Ishikawa (cell line): Measurements from ENCODE around the gene MTUS2.

Experiments
- CEBPB ChIP-seq: IDR thresholded peaks from 2 replicates; pipeline ENCODE4 v1.6.1; 2012
- CREB1 ChIP-seq: IDR thresholded peaks from 2 replicates; pipeline ENCODE4 v1.6.1; 2012; ENCODE audit warnings: low read depth
- EGR1 ChIP-seq: IDR thresholded peaks from 2 replicates; pipeline ENCODE4 v1.6.1; 2012
- EP300 ChIP-seq: IDR thresholded peaks from 2 replicates; pipeline ENCODE4 v1.6.1; 2012; ENCODE audit warnings: borderline replicate concordance
- FOXM1 ChIP-seq: IDR thresholded peaks from 2 replicates; pipeline ENCODE4 v1.6.1; 2012; ENCODE audit warnings: low read depth, borderline replicate concordance
- MAX ChIP-seq: IDR thresholded peaks from 2 replicates; pipeline ENCODE4 v1.6.1; 2012
- NFIC ChIP-seq: IDR thresholded peaks from 2 replicates; pipeline ENCODE4 v1.6.1; 2012
- RAD21 ChIP-seq: IDR thresholded peaks from 2 replicates; pipeline ENCODE4 v1.6.1; 2012; ENCODE audit warnings: low read depth
- REST ChIP-seq: IDR thresholded peaks from 2 replicates; pipeline ENCODE4 v1.6.1; 2012; ENCODE audit warnings: low read depth, mild to moderate bottlenecking
- TAF1 ChIP-seq: IDR thresholded peaks from 2 replicates; pipeline ENCODE4 v1.6.1; 2012; ENCODE audit warnings: low read depth, mild to moderate bottlenecking
- TCF12 ChIP-seq: IDR thresholded peaks from 2 replicates; pipeline ENCODE4 v1.6.1; 2012; ENCODE audit warnings: low read depth
- TEAD4 ChIP-seq: IDR thresholded peaks from 2 replicates; pipeline ENCODE4 v1.6.1; 2012
- USF1 ChIP-seq: IDR thresholded peaks from 2 replicates; pipeline ENCODE4 v1.6.1; 2012
- YY1 ChIP-seq: IDR thresholded peaks from 2 replicates; pipeline ENCODE4 v1.6.1; 2012; ENCODE audit warnings: low read depth
- ZBTB7A ChIP-seq: IDR thresholded peaks from 2 replicates; pipeline ENCODE4 v1.6.1; 2012; ENCODE audit warnings: low read depth

Gene MTUS2

GRCh38 chr13:29162638-29163235, 342.6 kb downstream of the MTUS2 start:
- TF ChIP-seq USF1 (no peak), EGR1 (no peak), TEAD4 (no peak), NFIC (no peak), CREB1 (no peak), CEBPB (no peak), RAD21 (no peak), REST (no peak), FOXM1 (no peak), ZBTB7A (no peak), YY1 (no peak), TAF1 (no peak), EP300 (no peak), TCF12 (no peak), MAX (no peak)

- TF ChIP-seq NFIC: no peak
- no peak for TF ChIP-seq USF1
- no peak for TF ChIP-seq YY1
- TF ChIP-seq TCF12: no peak
- TF ChIP-seq MAX: no peak
- TF ChIP-seq FOXM1: no peak
- TF ChIP-seq ZBTB7A: no peak
- TF ChIP-seq EP300: no peak
- no peak for TF ChIP-seq REST
- TF ChIP-seq TEAD4: no peak
- no peak for TF ChIP-seq TAF1
- no peak for TF ChIP-seq EGR1
- TF ChIP-seq CREB1: no peak
- TF ChIP-seq RAD21: no peak
- TF ChIP-seq CEBPB: no peak
Observed at GRCh38 chr13:29164116-29164515, 344.0 kb downstream of the MTUS2 start.

- no peak for TF ChIP-seq MAX
- TF ChIP-seq CREB1: no peak
- no peak for TF ChIP-seq CEBPB
- no peak for TF ChIP-seq EP300
- no peak for TF ChIP-seq TCF12
- TF ChIP-seq USF1: no peak
Observed at GRCh38 chr13:29165216-29165615, 345.1 kb downstream of the MTUS2 start.

- no peak for TF ChIP-seq TCF12
- TF ChIP-seq TEAD4: no peak
- TF ChIP-seq EP300: no peak
- TF ChIP-seq RAD21: no peak
- TF ChIP-seq USF1: no peak
- TF ChIP-seq FOXM1: no peak
- no peak for TF ChIP-seq CREB1
- TF ChIP-seq ZBTB7A: no peak
- TF ChIP-seq EGR1: no peak
- no peak for TF ChIP-seq YY1
- TF ChIP-seq NFIC: no peak
- TF ChIP-seq REST: no peak
- no peak for TF ChIP-seq CEBPB
- TF ChIP-seq TAF1: no peak
- no peak for TF ChIP-seq MAX
Observed at GRCh38 chr13:29165840-29166239, 345.7 kb downstream of the MTUS2 start.
